ENCODE data around the gene TIMM21.

TIMM21 gene

DNA sequence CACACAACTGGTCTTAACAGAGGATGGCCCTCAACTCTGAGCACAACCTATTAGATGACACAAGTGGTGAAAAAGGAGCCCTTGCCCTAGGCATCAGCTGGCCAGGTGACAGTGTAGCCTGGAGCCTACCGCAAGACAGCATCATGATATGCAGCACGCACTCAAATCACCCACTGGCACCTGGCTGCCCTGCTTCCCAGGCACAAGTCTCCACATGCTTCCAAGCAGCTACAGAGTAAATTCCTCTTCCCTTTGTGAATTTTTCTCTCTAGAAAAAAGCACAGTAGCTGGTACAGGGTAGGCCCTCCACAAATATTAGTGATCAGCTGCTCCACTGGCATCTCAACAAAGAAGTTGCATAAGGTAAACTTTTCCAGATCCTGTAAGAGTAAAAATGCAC, 6.7 kb upstream of the TIMM21 start:
- H3K4me3 ChIP-seq (ENCODE audit: low read length), result no peak overlapping the region
- no peak for DNase-seq (ENCODE audit: low read depth, low spot score)

DNA sequence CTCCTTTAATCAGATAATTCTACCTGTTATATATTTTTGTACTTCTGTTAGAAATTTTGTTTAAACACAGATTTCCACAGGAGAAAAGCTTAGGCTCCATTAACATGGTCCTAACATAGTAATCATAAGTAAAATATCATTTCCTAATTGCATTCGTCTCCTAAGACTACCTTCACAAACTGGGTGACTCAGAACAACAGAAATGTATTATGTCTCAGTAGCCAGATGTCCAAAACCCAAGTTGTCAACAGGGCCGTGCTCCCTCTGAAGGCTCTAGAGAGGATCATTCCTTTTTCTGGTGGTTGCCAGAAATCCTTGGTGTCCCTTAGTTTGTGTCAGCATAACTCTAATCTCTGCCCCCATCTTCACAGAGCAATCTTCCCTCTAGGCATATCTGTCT, 6.1 kb upstream of the TIMM21 start:
- no peak overlapping the region for H3K4me3 ChIP-seq (ENCODE audit: low read length)
- no peak for DNase-seq (ENCODE audit: low read depth, low spot score)

DNA sequence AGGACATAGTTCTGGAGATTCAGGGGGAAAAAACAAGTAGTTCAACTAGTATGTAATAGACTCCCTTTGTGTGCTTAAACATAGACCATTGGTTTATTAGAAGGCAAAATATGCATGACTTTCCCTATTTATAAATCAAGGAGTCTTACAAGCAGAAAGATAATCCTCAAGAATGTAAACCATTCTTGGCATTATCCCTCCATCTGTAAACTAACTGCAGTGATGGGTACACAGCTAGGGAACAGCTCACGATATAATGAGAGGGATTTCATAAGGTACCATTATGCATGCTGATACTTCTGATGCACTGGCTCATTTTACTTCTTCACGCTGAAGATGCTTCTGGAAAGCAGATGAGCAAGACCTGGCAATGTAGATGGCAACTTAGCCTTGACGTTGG, 1.6 kb upstream of the TIMM21 start:
- H3K4me3 ChIP-seq (ENCODE audit: low read length), result peak overlapping the region; percentile 68
- no peak for DNase-seq (ENCODE audit: low read depth, low spot score)

DNA sequence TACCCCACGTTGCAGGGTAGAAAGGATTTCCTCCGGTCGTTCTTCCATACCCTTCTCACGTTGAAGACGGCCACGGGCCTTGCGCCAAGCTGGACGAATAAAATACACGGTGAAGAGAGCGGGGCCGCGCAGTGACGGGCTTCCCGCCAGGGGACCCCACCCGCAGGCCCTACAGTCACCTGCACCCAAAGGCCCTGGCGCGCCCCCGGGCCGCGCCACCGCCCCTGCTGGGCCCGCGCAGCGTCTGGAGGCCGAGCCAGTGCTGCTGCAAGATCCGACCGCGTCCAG, 888 bp upstream of the TIMM21 start:
- peak overlapping the region; percentile 68 for H3K4me3 ChIP-seq (ENCODE audit: low read length)
- DNase-seq (ENCODE audit: low read depth, low spot score), result no peak

DNA sequence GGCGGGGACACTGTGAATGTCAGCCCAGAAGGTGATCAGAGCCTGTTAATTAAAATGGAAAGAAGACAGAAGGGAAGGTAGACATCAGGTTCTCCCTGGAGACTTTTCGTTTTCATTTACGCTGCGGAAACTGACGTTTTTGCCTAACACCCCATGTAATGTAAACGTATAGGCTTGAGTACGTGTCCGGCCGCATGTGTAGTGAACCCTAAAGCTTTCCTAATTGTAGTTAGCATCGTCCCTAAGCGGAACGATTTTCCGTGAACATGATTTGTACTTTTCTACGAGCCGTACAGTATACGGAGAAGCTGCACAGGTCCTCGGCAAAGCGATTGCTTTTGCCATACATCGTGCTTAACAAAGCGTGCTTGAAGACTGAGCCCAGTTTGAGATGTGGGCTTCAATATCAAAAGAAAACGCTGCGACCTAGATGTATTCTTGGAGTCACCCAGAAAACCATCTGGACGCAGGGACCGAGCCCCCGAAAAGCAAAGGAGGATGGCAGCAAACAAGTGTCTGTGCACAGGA, 284 bp downstream of the TIMM21 start:
- no peak for DNase-seq (ENCODE audit: low read depth, low spot score)
- peak overlapping the region; percentile 68 for H3K4me3 ChIP-seq (ENCODE audit: low read length)

DNA sequence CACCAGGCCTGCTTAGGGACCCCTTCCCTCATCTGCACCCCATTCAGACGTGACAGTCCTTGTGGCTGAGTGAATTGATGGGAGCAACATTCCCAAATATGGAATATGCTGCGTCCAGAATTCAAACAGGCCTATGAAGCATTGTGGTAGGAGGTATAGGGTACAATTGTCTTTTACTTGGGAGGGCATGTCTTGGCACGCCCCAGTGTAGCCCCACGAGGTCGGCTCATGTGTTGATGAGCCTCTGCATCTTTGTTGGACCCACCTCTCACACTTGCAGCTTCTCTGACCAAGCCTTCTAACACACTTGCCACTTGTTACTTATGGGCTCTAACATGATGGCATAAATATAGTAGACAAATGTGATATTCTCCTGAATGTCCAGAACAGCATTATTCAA, 1.6 kb downstream of the TIMM21 start:
- H3K4me3 ChIP-seq (ENCODE audit: low read length), result peak overlapping the region; percentile 68
- DNase-seq (ENCODE audit: low read depth, low spot score), result no peak

DNA sequence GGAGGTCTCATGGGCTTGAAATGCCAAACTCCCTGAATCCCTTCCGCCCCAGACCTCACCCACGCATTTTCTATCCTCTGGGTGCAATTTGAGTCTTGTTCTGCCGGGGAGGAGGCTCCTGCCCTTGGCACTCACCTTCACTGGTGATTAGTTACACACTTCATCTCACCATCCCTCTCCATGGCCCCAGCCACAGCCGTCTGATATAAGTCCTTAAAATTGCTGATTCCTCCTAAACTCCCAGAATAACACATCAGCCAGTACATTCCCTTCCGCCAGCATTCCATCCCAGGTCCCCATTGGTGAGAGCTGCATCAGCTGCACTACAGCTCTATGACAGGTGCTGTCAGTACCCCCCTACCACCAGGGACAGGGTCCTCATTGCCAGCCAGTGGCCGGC, 3.9 kb downstream of the TIMM21 start:
- DNase-seq (ENCODE audit: low read depth, low spot score), result no peak
- no peak overlapping the region for H3K4me3 ChIP-seq (ENCODE audit: low read length)

DNA sequence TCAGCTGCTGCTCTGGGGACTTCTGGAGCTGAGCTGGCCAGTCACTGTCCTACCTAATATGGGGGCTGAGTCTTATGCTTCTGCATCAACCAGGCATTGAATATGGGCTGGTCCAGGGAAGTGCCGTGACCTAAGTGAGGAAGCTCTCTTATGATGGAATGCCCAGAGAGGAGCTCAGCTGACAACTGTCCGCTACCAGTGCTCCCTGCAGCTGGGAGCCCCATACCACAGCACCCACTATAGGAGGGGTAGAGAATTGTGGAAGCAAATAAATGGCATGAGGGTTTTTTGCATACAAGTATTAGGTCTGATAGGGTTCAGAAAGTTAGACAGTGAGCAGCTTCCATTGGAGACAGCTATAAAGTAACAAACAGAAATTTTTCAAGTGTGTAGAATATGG, 4.5 kb downstream of the TIMM21 start:
- DNase-seq (ENCODE audit: low read depth, low spot score), result no peak
- H3K4me3 ChIP-seq (ENCODE audit: low read length), result no peak overlapping the region

DNA sequence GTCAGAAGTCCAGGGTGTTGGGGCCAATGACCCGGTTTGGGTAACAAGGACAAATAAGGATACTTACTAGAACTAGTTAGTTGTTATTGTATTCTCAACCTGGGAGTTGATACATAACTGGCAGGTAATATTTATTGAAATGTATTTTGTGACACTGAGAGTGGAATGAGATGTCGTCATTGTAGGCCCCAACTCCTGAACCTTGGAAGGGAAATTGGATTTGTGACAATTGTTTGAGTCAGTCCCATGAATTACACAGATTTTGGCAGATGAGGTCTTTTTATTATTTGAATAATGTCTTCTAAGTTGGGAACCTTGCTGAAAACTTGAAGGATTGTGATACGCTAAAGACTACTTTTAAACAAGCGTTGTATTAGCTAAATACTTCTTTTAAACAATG, 5.1 kb downstream of the TIMM21 start:
- no peak for DNase-seq (ENCODE audit: low read depth, low spot score)
- H3K4me3 ChIP-seq (ENCODE audit: low read length), result no peak overlapping the region

DNA sequence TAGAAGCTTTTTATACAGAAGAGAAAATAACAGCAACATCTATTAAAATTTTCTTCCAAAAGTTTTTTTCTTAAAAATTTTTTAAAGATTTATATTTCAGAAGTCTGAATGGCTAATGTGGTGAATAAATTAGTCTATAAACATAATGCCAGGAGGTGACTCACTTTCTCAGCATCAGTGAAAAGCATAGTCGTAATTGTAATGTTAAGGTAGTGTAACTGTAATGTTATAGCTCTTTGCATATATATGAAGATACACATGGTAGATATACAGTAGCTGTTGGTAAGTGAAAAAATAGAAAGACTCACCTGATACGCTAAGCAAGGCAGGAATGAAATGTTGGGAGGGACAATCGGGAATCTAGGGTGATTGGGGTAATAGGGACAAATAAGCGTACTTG, 5.5 kb downstream of the TIMM21 start:
- no peak for DNase-seq (ENCODE audit: low read depth, low spot score)
- H3K4me3 ChIP-seq (ENCODE audit: low read length), result no peak overlapping the region

DNA sequence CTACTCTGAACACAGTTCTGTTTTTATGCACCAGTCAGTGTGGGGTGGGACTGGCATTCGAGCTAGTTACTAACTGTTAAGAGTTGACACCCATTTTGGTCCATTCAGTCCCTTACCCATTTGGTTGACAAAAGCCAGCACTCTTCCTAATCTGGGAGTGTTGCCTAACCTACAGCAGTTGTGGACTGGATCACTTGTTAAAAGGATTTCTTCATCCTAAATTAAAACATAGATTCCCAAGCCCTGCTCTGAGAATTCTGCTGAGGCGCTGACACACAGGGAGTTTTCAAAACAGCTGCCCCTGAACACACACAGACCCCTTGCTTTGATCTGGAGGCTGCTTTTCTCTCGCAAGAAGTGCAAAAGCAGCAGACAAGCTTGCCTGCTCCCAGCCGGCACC, 6.4 kb downstream of the TIMM21 start:
- H3K4me3 ChIP-seq (ENCODE audit: low read length), result no peak overlapping the region
- DNase-seq (ENCODE audit: low read depth, low spot score), result no peak

DNA sequence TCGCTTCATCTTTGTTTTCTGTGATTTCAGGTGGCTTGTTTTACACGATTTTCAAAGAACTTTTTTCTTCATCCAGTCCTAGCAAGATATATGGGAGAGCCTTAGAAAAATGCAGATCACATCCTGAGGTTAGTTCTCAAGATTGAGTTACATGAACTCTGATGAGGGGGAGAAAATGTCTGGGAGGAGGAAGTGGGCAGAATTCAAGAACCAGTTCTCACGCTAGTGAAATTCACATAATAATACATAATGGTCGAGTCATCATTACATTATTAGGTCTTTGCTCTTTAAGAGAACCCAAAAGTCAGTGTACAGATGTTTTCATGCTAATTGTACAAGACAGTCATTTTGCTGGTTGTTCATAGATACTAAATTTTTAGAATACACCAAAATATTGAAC, 7.0 kb downstream of the TIMM21 start:
- no peak overlapping the region for H3K4me3 ChIP-seq (ENCODE audit: low read length)
- no peak for DNase-seq (ENCODE audit: low read depth, low spot score)

DNA sequence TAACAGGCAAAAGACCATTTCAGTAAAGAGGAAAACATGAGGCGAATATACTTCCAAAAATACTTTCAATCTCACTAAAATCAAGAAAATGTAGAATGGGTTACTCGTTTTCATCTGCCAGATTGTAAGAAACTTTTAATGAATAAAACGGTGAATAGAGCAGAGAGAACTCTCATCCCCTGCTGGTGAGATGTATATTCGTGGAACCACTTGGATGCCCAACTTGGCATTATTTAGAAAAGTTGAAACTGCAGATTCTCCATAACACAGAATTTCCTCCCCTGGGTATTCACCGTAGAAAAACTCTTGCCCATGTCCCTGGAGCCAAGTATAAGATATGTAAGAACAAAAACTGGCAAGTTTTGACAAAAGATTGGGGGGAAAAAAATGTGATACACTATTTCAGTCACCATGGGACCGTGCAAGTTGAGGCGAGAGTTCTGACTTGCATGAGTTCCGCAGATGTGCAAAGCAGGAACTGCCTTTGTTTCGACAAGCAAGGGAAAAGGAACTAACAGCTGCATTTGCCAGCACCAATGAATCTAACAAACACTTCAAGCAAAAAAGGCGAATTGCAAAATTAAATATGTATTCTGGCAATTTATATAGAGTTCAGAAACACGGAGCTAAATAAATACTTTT, 14.8 kb downstream of the TIMM21 start:
- no peak for DNase-seq (ENCODE audit: low read depth, low spot score)
- no peak overlapping the region for H3K4me3 ChIP-seq (ENCODE audit: low read length)

DNA sequence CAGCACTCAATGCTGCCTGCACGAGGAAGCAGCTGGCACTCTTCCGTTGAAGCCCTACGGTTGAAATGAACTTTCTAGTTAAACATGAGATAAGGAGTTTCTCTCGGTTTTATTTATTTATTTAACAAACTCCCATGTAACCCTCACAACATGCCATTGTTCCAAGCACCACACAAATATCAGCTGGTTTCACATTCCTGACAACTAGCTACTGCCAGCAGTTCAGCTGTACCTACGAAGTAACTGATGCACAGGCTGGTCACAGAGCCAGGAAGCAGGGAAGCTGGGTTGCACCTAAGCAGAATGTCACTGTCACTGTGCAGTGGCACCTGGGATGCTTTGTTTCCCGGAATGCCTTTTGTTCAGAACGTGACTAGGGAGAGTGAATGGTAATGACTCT, 18.1 kb downstream of the TIMM21 start:
- no peak for DNase-seq (ENCODE audit: low read depth, low spot score)
- no peak overlapping the region for H3K4me3 ChIP-seq (ENCODE audit: low read length)

DNA sequence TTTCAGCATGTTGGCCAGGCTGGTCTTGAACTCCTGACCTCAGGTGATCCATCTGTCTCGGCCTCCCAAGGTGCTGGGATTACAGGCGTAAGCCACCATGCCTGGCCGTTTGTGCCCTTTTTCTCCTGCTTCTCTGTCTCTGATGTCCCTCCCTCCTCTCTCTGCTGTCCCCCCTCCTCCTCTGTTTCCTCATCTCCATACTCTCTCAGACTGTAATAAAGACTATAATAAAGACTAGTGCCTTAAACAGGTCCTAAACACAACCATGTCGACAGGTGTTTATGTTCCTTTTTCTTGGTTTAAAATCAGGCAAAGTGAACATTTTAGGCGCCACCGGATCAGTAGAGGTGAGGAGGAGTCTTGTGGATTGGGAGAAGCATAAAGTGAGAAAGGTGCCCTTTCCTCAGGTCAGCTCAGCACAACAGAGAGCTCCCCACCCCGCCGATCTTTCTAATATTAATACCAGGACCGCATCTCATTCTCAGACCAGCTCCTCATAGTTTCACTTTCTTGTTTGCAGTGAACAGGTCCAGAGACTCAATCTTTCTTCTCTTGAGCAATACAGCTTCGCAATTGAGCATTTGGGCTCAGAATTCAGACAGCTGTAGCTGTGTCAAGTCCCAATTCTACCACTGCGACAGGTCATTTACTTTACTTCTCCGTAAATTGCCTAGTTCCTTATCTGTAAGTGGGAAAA, 23.7 kb downstream of the TIMM21 start:
- H3K4me3 ChIP-seq (ENCODE audit: low read length), result no peak overlapping the region

DNA sequence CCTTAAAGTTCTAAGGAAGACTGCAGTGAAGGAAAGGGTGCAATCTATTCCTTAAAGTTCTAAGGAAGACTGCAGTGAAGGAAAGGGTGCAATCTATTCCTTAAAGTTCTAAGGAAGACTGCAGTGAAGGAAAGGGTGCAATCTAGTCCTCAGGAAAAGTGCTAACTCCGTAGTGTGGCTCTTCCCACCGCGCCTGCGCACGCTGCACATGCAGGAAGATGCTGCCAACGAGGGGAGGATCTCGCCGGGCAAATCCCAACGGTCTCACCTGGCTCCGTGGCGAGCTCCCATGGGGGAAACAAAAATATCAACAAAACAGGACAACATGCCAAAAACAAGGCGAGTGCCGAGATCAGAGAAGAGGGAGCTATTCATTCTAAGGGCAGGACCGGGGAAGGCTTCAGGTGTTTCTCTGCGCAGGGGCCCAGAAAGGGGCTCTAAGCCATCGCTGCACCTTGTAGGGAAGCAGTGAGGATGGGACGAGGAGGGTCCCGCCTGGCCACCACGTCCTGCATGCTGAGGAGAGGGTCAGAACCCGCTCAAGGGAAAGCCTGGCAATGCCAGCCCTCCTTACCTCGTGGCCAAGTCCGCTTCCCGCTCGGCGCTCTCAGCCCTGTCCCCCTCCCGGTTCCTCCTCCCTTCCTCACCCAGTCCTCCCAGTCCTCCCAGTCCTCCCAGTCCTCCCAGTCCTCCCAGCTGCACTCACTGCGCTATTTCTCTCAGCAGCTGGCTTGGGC, 24.5 kb downstream of the TIMM21 start:
- no peak overlapping the region for H3K4me3 ChIP-seq (ENCODE audit: low read length)
- DNase-seq (ENCODE audit: low read depth, low spot score), result no peak

More for the DNA sequence above, 23.7 kb downstream of the TIMM21 start:
- no peak for DNase-seq (ENCODE audit: low read depth, low spot score)

DNA sequence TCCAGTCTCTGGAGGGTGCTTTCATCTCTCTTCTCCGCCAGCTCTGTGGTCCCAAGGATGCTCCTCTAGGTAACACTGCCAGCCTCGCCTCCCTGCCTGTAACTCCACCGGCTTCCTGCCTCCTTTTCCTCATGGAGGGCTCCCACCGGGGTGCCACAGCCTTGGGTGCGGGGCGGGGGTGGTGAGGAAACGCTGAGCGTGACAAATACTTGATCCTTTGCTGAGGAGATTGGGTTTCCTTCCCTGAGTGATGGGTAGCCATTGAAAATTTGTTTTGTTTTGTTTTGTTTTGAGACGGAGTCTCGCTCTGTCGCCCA, 25.1 kb downstream of the TIMM21 start:
- no peak for DNase-seq (ENCODE audit: low read depth, low spot score)
- no peak overlapping the region for H3K4me3 ChIP-seq (ENCODE audit: low read length)

DNA sequence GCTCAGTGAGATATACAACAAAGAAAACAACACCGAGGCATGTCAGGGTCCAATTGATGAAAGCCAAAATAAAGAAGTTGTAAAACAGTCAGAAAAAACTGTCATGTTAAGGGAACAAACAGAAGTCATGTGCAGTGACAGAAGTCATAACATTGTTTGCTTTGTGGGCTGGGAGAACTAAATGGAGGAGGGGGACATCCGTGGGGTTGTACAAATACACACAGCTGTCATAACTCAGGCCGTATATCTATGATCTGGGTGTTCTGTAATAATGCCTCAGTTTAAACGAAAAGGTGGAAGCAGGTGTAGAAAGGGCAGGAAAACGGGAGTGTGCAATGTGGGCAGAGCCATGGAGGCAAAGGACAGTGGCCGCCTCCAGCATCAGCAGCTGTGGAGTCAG, 27.3 kb downstream of the TIMM21 start:
- no peak overlapping the region for H3K4me3 ChIP-seq (ENCODE audit: low read length)
- no peak for DNase-seq (ENCODE audit: low read depth, low spot score)

DNA sequence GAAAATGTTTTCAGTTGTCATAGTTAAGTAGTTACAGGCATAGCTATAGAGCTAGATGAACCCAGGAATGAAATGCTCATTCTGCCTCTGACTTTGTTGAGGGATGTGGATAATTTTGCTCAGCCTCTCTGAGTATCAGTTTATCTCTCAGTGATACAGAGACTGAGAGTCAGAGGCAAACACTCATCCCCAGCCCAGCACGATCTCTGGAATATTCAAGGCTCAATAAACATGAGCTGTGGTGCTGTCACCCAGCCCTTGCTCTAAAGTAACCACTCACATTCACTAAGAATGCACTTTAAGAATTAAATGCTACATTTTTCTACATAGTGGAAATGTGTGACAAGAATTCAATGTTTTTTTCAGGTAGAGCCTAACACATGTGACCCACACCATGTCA, 30.6 kb downstream of the TIMM21 start:
- H3K4me3 ChIP-seq (ENCODE audit: low read length), result no peak overlapping the region
- no peak for DNase-seq (ENCODE audit: low read depth, low spot score)

DNA sequence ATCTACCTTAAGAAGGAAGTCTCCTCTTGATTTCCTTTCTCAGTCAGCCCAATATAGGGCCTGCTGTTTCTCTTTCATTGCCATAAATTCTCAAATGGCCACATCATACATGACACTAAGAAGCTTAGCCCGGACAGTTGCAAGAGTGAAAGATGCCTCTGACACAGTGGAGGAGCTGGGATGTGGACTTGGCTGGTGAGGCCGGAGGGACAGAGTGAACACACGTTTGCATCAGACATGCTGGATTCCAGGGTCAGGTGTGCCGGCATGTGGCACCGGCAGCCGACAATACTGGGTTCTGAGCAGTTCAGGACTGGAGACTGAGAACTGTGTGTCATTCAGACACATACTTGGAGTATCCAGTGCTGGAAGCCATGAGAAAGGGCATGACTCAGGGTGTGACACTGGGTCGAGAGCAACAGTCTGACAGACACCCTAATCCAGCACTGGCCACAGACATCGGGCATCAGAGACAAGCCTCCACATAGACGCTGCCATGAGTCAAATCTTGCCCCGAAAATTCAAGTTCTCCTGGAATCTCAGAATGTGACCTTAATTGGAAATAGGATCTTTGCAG, 31.4 kb downstream of the TIMM21 start:
- H3K4me3 ChIP-seq (ENCODE audit: low read length), result no peak overlapping the region
- DNase-seq (ENCODE audit: low read depth, low spot score), result no peak

All from Jurkat, Clone E6-1 (cell line).